OCI-LY3 (cell line): Measurements from ENCODE around the gene ZFPL1.

Experiments
- H2AFZ ChIP-seq: fragments of 200-600, 300-600 bp; shearing (Covaris generic); 2 replicates; pipeline ENCODE4 v1.6.0; 2014; ENCODE audit warnings: antibody characterized with exemption, low read depth, low read length
- H3K27ac ChIP-seq: fragments of 200-600, 300-600 bp; sonication (generic); 2 replicates; pipeline ENCODE4 v1.5.1; 2014; ENCODE audit warnings: mild to moderate bottlenecking, low read length, moderate library complexity, mixed read lengths
- H3K27me3 ChIP-seq: fragments of 200-600, 300-600 bp; sonication (generic); 2 replicates; pipeline ENCODE4 v1.6.1; 2014; ENCODE audit warnings: low read depth, low read length, mixed read lengths
- H3K36me3 ChIP-seq: fragments of 200-600, 300-600 bp; sonication (generic); replicated peaks from 2 replicates; pipeline ENCODE3; 2014; ENCODE audit warnings: low read depth, low read length, mixed read lengths
- H3K4me1 ChIP-seq: fragments of 300-600, 200-600 bp; sonication (generic); 2 replicates; pipeline ENCODE4 v1.6.1; 2014; ENCODE audit warnings: low read length, mixed read lengths
- H3K4me2 ChIP-seq: fragments of 200-600, 300-600 bp; sonication (generic); 2 replicates; pipeline ENCODE4 v1.6.1; 2014; ENCODE audit warnings: low read length, mixed read lengths
- H3K4me3 ChIP-seq: fragments of 300-600, 200-600 bp; sonication (generic); 2 replicates; pipeline ENCODE4 v1.5.1; 2014; ENCODE audit warnings: antibody characterized with exemption, mild to moderate bottlenecking, low read length, moderate library complexity
- H3K79me2 ChIP-seq: fragments of 300-600, 200-600 bp; shearing (Covaris generic); 2 replicates; pipeline ENCODE4 v1.6.1; 2014; ENCODE audit warnings: mild to moderate bottlenecking, low read length, mixed read lengths
- H3K9ac ChIP-seq: fragments of 300-600, 200-600 bp; shearing (Covaris generic); 2 replicates; pipeline ENCODE4 v1.6.0; 2014; ENCODE audit warnings: mild to moderate bottlenecking, low read length, moderate library complexity
- H3K9me3 ChIP-seq: fragments of 200-600, 300-600 bp; shearing (Covaris generic); 2 replicates; pipeline ENCODE4 v1.6.1; 2014; ENCODE audit warnings: low read length, mixed read lengths; ENCODE audit not compliant: insufficient read depth
- H4K20me1 ChIP-seq: fragments of 200-600, 300-600 bp; sonication (generic); 2 replicates; pipeline ENCODE4 v1.6.1; 2016; ENCODE audit warnings: low read length, mixed read lengths; ENCODE audit not compliant: insufficient read depth
- CTCF ChIP-seq: fragments of 200-600, 300-600 bp; sonication (generic); IDR thresholded peaks from 2 replicates; pipeline ENCODE4 v1.5.1; 2014; ENCODE audit warnings: antibody characterized with exemption, low read length, low read depth
- EZH2phosphoT487 ChIP-seq: fragments of 200-600 bp; shearing (Covaris generic); IDR thresholded peaks from 2 replicates; pipeline ENCODE4 v1.6.1; 2018; ENCODE audit warnings: antibody characterized with exemption, mixed run types, low read depth

The ZFPL1 gene

GRCh38 chr11:65111744-65112545 is 27.9 kb downstream of the ZFPL1 start, which contains the start of gene TM7SF2:
TSS of gene TM7SF2 (plus strand) at chr11:65111872. CDS start at chr11:65112016, 144 bp downstream.
- H3K4me3 ChIP-seq, result peak within 1 kb of the TSS; percentile 87
- H3K27me3 ChIP-seq, result no peaks in the 10 kb centered on the region
- peak within 1 kb of the TSS; percentile 62 for H3K27ac ChIP-seq
- H3K9ac ChIP-seq, result peak within 1 kb of the TSS; percentile 85
- H3K79me2 ChIP-seq, result peaks cover 24% of the 10 kb centered on the region
- no peaks in the 10 kb centered on the region for H3K9me3 ChIP-seq
- peaks cover 5% of the 10 kb centered on the region for H4K20me1 ChIP-seq
- peak within 1 kb of the TSS; percentile 66 for H2AFZ ChIP-seq
- H3K36me3 ChIP-seq, result peaks cover 23% of the 10 kb centered on the region
- no peak for TF ChIP-seq EZH2phosphoT487
- TF ChIP-seq CTCF, result no peak
- H3K4me1 ChIP-seq, result peaks cover 31% of the 10 kb centered on the region
- peak within 1 kb of the TSS; percentile 90 for H3K4me2 ChIP-seq

- peak overlapping the region; percentile 87 for H3K4me3 ChIP-seq
- TF ChIP-seq EZH2phosphoT487, result no peak
- TF ChIP-seq CTCF, result peak; percentile 95
These were observed 28.7 kb downstream of the ZFPL1 start for GRCh38 chr11:65112546-65113360.

GRCh38 chr11:65113361-65113756 is 29.3 kb downstream of the ZFPL1 start:
- H3K27ac ChIP-seq, result no peak overlapping the region
- H3K9ac ChIP-seq, result peak overlapping the region; percentile 85; the same call in 1 of the 2 replicates
- peak overlapping the region; percentile 87 for H3K4me3 ChIP-seq
- peaks cover 31% of the 10 kb centered on the region for H3K4me1 ChIP-seq
- peaks cover 21% of the 10 kb centered on the region for H3K36me3 ChIP-seq
- peaks cover 28% of the 10 kb centered on the region for H3K79me2 ChIP-seq
- peaks cover 5% of the 10 kb centered on the region for H4K20me1 ChIP-seq
- peak overlapping the region; percentile 90 for H3K4me2 ChIP-seq
- H3K9me3 ChIP-seq, result no peaks in the 10 kb centered on the region
- H2AFZ ChIP-seq, result no peak overlapping the region
- TF ChIP-seq EZH2phosphoT487 (no peak), CTCF (no peak)
- no peaks in the 10 kb centered on the region for H3K27me3 ChIP-seq

More at GRCh38 chr11:65112546-65113360, 28.7 kb downstream of the ZFPL1 start:
- H3K27ac ChIP-seq, result peak overlapping the region; percentile 62
- peak overlapping the region; percentile 85 for H3K9ac ChIP-seq
- H3K27me3 ChIP-seq, result no peaks in the 10 kb centered on the region
- peaks cover 28% of the 10 kb centered on the region for H3K79me2 ChIP-seq
- H4K20me1 ChIP-seq, result peaks cover 5% of the 10 kb centered on the region
- peaks cover 31% of the 10 kb centered on the region for H3K4me1 ChIP-seq
- H3K36me3 ChIP-seq, result peaks cover 19% of the 10 kb centered on the region
- H2AFZ ChIP-seq, result peak overlapping the region; percentile 66
- H3K9me3 ChIP-seq, result no peaks in the 10 kb centered on the region
- H3K4me2 ChIP-seq, result peak overlapping the region; percentile 90

GRCh38 chr11:65113839-65114238 is 29.8 kb downstream of the ZFPL1 start:
- peaks cover 31% of the 10 kb centered on the region for H3K4me1 ChIP-seq
- H3K27ac ChIP-seq, result no peak overlapping the region
- no peaks in the 10 kb centered on the region for H3K9me3 ChIP-seq
- H4K20me1 ChIP-seq, result peaks cover 5% of the 10 kb centered on the region
- H2AFZ ChIP-seq, result no peak overlapping the region
- peaks cover 24% of the 10 kb centered on the region for H3K36me3 ChIP-seq
- no peak overlapping the region for H3K4me3 ChIP-seq
- H3K27me3 ChIP-seq, result no peaks in the 10 kb centered on the region
- TF ChIP-seq CTCF, result no peak
- TF ChIP-seq EZH2phosphoT487, result no peak
- H3K9ac ChIP-seq, result no peak overlapping the region
- peaks cover 30% of the 10 kb centered on the region for H3K79me2 ChIP-seq
- peak overlapping the region; percentile 90; the same call in 1 of the 2 replicates for H3K4me2 ChIP-seq
